GM13976 (cell line): ENCODE data around the gene MZB1.

Source experiments
- DNase-seq: peaks from one replicate; pipeline ENCODE4 v3.0.0; 2012; ENCODE audit warnings: low spot score
- in situ Hi-C: fragments of 300-500 bp; cut with MboI; formaldehyde crosslinking; loops from one replicate; pipeline ENCODE4 v1.12.0; 2022; ENCODE audit warnings: low sequenced_read_pairs, mixed read lengths, inconsistent platforms; ENCODE audit not compliant: unreplicated experiment
- TF ChIP-seq, protein P1 (sequence below): IDR thresholded peaks from 2 replicates; pipeline ENCODE4 v1.5.1; 2012; ENCODE audit warnings: borderline replicate concordance, mild to moderate bottlenecking; ENCODE audit not compliant: insufficient read depth; ENCODE audit errors: extremely low read depth, missing control alignments, control extremely low read depth

MZB1 gene, protein sequence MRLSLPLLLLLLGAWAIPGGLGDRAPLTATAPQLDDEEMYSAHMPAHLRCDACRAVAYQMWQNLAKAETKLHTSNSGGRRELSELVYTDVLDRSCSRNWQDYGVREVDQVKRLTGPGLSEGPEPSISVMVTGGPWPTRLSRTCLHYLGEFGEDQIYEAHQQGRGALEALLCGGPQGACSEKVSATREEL

DNA sequence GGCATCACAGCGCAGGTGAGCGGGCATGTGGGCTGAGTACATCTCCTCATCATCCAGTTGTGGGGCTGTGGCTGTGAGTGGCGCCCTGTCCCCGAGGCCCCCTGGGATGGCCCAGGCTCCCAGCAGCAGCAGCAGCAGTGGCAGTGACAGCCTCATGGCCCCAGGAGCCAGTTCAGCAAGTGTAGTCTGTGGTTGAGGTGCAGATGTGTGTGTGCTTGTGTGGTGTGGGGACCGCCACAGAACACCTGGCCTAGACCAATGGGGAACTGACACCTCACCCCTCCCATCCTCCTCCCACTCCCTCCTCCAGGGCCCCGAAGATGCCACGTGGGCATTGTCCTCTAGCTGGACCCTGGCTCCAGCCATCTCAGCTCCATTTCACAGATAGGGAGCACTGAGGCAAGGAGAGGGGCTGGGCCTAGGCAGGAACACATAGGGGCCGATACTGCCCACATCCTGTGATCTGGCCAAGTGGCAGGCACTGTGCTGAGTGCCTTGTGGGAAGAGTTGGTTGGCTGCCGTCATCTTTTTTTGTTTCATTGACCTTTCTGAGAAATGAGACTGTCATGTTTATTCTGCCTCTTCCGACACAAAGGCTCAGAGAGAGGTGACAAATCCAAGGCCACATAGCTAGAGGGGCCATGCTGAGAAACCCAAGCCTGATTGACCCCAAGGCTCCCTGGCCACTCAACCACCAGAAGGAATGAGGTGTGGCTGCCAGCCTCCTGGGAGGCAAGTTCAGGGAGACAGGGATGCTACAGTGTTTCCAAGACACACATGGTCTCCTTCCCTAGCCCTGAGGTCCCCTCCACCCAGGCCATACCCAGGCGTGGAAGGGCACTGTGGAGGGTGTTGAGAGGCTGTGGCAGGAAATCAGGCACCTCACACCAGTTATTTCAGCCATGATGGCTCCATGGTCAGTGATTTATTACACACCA lies at the start of gene MZB1:
Gene MZB1 (minus strand): TSS at position 213 of the 938 bp plus-strand sequence. CDS start 57 bp downstream, at position 156.
- in situ Hi-C loops = no loop called here
- TF ChIP-seq, protein P1, sequence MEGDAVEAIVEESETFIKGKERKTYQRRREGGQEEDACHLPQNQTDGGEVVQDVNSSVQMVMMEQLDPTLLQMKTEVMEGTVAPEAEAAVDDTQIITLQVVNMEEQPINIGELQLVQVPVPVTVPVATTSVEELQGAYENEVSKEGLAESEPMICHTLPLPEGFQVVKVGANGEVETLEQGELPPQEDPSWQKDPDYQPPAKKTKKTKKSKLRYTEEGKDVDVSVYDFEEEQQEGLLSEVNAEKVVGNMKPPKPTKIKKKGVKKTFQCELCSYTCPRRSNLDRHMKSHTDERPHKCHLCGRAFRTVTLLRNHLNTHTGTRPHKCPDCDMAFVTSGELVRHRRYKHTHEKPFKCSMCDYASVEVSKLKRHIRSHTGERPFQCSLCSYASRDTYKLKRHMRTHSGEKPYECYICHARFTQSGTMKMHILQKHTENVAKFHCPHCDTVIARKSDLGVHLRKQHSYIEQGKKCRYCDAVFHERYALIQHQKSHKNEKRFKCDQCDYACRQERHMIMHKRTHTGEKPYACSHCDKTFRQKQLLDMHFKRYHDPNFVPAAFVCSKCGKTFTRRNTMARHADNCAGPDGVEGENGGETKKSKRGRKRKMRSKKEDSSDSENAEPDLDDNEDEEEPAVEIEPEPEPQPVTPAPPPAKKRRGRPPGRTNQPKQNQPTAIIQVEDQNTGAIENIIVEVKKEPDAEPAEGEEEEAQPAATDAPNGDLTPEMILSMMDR = no peak
- peak; percentile 93 for DNase-seq

DNA sequence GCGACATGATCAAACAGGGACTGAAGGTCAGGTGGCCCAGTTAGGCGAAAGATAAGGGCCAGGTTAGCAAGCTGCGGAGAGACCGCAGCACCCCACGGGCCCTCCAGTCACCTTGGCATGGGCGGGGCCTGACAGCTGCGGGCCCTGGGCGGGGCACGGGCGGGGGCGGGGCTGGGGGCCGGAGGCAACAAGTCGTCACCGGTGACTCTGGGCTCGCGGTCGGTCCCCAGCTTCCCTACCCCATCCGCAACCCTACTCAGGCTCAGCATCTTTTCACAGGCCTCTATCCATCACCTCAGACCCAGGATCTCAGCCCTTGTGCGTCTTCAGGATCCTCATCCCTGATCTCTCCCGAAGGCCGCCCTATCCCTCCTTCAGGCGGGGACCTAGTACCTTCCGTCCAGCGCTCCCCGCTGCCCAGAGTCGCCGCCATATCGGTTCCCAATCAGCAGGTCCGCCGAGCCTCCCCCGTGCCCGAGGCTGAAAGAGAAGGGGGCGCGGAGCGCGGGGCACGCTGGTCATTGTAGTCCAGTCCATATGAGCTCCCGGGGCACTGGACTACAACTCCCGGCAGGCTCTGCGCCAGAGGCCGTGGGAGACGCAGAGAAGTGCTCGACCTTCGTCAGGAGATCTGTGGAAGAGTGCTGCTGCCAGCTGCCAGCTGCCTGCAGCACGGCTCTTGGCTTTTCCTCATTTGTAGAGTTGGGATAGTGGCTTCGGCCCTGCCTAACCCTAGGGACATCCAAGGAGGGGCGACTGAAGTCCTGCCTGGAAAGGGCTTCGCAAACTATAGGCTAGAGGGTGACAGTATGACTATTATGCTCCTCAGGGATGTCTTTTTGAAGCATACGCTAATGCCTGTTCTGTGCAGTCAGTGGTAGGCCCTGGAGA lies 49.5 kb upstream of the MZB1 start, which contains the start of gene DNAJC18:
Gene DNAJC18 (minus strand): TSS at position 513 of the 891 bp plus-strand sequence. CDS start 80 bp downstream, at position 433.
- TF ChIP-seq, protein P1 = no peak
- peak; percentile 94 for DNase-seq
- in situ Hi-C loops = no loop called here

DNA sequence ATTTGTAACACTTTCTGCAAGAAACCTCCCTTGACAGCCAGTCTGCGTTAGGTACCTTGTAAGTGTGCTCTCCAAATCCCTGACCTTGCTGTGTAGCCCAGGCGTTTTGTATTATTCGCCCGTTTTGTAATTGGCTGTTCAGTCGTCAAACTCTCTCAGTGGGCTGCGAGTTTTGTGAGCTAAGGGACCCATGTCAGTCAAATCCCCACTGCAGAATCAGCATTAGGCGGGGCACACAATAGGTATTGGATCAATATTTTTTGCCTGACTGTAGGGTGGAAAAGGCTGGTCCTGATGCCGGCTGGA lies 48.9 kb upstream of the MZB1 start:
- TF ChIP-seq, protein P1 = no peak
- no peak for DNase-seq
- in situ Hi-C loops = no loop called here

DNA sequence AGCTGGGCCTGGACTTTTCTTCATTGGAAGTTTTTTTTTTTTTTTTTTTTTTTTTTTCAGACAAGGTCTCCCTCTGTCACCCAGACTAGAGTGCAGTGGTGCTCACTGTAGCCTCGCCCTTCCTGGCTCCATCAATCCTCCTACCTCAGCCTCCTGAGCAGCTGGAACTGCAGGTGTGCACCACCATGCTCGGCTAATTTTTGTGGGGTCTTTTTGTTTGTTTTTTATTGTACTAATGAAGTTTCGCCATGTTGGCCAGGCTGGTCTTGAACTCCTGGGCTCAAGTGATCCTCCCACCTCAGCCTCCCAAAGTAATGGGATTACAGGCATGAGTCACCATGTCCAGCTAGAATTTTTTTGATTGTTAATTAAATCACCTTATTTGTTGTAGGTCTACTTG lies 46.0 kb upstream of the MZB1 start:
- TF ChIP-seq, protein P1 = no peak
- in situ Hi-C loops = no loop called here
- no peak for DNase-seq

DNA sequence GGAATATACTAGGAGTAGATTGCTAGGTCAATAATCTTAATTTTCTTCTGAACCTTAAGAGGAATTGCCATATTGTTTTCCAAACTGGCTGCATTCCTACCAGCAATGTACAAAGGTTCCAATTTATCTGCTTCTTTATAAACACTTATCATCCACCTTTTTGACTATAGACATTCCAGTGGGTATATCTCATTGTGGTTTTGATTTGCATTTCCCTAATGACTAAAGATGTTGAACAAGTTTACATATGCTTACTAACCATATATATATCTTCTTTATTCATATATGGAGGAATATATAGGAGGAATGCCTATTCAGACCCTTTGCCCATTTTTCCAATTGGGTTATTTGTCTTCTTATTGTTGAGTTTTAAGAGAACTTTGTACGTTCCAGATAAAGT lies 42.0 kb upstream of the MZB1 start:
- TF ChIP-seq, protein P1 = no peak
- DNase-seq = no peak
- in situ Hi-C loops = no loop called here

DNA sequence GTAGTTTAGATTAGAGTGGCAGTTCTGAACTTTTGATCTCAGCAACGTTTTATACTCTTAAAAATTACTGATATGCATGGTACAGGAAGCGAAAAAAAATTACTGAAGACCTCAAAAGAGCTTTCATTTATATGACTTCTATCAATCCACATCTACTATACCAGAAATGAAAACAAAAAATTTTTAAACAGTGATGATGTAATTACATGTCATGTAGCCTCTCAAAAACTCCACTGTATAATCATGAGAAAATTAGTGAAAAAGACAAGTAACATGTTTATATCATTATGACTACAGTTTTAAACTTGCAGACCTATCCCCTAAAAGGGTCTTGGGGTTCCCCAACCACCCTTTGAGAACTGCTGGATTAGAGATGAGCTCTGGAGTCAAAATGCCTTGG lies 40.3 kb upstream of the MZB1 start:
- no peak for DNase-seq
- in situ Hi-C loops = no loop called here
- TF ChIP-seq, protein P1 = no peak
